Tibial nerve (tissue), 3 donors: Measurements from ENCODE around the gene GID4.

Experiments used
- POLR2A ChIP-seq, 2 donors: fragments of 450-650 bp; IDR thresholded peaks; one replicate each; pipeline ENCODE4 v1.6.1; 2017; ENCODE audit warnings: antibody characterized with exemption in 2 of 2, mild to moderate bottlenecking in 2 of 2, moderate library complexity in 2 of 2
- TF ChIP-seq, protein P1 (sequence below), 5 experiments: fragments of 200-600 bp in 3 of 5; fragments of 450-650 bp in 2 of 5; sonication (generic) in 3 of 5; IDR thresholded peaks; one replicate each; pipeline ENCODE4 v1.5.1; 2016 to 2019; ENCODE audit warnings: antibody characterized with exemption in 5 of 5, mild to moderate bottlenecking in 3 of 5, moderate library complexity in 2 of 5

DNA sequence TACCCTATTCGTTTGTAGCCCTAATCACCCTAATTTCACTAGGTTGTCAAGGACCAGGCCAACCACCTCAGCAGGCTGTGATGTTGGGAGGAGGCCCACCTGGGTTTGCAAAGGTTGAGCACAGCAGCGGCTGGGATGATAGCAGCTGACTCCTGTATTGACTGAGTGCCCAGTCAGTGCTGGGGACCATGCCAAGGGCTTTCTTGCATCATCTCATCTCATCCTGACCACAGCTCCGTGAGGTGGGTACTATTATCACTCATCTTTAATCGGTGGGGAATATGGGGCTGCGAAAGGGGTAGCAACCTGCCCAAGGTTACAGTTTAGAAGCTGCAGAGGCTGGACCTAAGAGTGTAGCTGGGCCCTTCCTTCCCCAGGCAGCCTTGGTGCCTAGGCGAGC lies 11.9 kb upstream of the GID4 start:
- TF ChIP-seq POLR2A (IDR thresholded peaks at IDR 0.05): no peak
- TF ChIP-seq, protein P1, sequence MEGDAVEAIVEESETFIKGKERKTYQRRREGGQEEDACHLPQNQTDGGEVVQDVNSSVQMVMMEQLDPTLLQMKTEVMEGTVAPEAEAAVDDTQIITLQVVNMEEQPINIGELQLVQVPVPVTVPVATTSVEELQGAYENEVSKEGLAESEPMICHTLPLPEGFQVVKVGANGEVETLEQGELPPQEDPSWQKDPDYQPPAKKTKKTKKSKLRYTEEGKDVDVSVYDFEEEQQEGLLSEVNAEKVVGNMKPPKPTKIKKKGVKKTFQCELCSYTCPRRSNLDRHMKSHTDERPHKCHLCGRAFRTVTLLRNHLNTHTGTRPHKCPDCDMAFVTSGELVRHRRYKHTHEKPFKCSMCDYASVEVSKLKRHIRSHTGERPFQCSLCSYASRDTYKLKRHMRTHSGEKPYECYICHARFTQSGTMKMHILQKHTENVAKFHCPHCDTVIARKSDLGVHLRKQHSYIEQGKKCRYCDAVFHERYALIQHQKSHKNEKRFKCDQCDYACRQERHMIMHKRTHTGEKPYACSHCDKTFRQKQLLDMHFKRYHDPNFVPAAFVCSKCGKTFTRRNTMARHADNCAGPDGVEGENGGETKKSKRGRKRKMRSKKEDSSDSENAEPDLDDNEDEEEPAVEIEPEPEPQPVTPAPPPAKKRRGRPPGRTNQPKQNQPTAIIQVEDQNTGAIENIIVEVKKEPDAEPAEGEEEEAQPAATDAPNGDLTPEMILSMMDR (IDR thresholded peaks at IDR 0.05): no peak
